Body of pancreas (tissue), 4 donors: Measurements from ENCODE around the gene VWC2L. TPM values are rescaled to one million over a fixed set of nuclear protein-coding genes. Genes with fewer than 3 reads are reported as not detected.

Experiments
- ATAC-seq: fragments of 150-250 bp; one replicate; pipeline ENCODE4 v1.9.1; 2016
- DNase-seq, 4 donors: peaks; one replicate each; pipeline ENCODE4 v3.0.0-alpha.2; 2019
- H3K27ac ChIP-seq, 4 donors: fragments of 200-600 bp; sonication (generic); 1 replicate in 3 of 4; 2 replicates in 1 of 4; pipeline versions ENCODE4 v1.5.1 to v1.6.1; 2016 to 2019; ENCODE audit warnings: mild to moderate bottlenecking in 1 of 4, mixed read lengths in 1 of 4, moderate library complexity in 1 of 4
- H3K27me3 ChIP-seq, 2 donors: fragments of 200-600 bp; sonication (generic); one replicate each; pipeline ENCODE4 v1.6.0; 2016; ENCODE audit warnings: mild to moderate bottlenecking in 1 of 2
- H3K36me3 ChIP-seq, 2 donors: fragments of 200-600 bp; sonication (generic); replicated peaks in 1 of 2; 2 replicates each; pipeline ENCODE4 v1.5.1; 2016; ENCODE audit warnings: low read depth in 2 of 2; ENCODE audit not compliant: insufficient read depth in 1 of 2
- H3K4me1 ChIP-seq: fragments of 200-600 bp; sonication (generic); one replicate; pipeline ENCODE4 v1.6.0; 2016
- H3K4me3 ChIP-seq, 2 donors: fragments of 200-600 bp; sonication (generic); 1 replicate in 1 of 2; 2 replicates in 1 of 2; pipeline ENCODE4 v1.5.1; 2016 to 2019
- H3K9me3 ChIP-seq, 3 donors: fragments of 200-600 bp; sonication (generic); 1 replicate in 2 of 3; 2 replicates in 1 of 3; pipeline ENCODE4 v1.5.1; 2016
- CTCF ChIP-seq, 7 experiments: fragments of 450-650 bp in 4 of 7; fragments of 200-600 bp in 3 of 7; sonication (generic) in 3 of 7; IDR thresholded peaks; one replicate each; pipeline ENCODE4 v1.5.1; 2016 to 2019; ENCODE audit warnings: antibody characterized with exemption in 7 of 7
- POLR2A ChIP-seq, 3 donors: fragments of 450-650 bp; IDR thresholded peaks; one replicate each; pipeline ENCODE4 v1.6.1; 2016; ENCODE audit warnings: antibody characterized with exemption in 3 of 3, mild to moderate bottlenecking in 2 of 3
- WGBS, 2 donors: methylation state at CpG; one replicate each; pipeline ENCODE4 v1.1.5; 2017; 5-methylcytosine and 5-hydroxymethylcytosine counted together
- intact Hi-C: fragments of 100-400 bp; cut with DNase I; formaldehyde crosslinking; loops from one replicate; pipeline ENCODE4 v1.15.1; 2023
- total RNA-seq, 2 donors: library from RNA; depleted of rRNA; stranded (reverse); fragments of >200 nt; gene quantifications; one replicate each; pipeline ENCODE4 v1.1.0, GENCODE V29; 2016

The VWC2L gene
- total RNA-seq, 2 donors from 2014 or later = not detected

- no peaks in the 10 kb centered on the region for H3K27me3 ChIP-seq
- WGBS, 2 donors = 9 to 22% methylated on average over 1 of the region's 1 CpG
Observed at GRCh38 chr2:214514704-214515103, 103.8 kb downstream of the VWC2L start.

GRCh38 chr2:214515111-214515510, 104.3 kb downstream of the VWC2L start:
- intact Hi-C loops = no loop called here
- Histone ChIP-seq H3K27ac (no peak overlapping the region), H3K27me3 (no peaks in the 10 kb centered on the region), H3K36me3 (no peaks in the 10 kb centered on the region), H3K9me3 (no peaks in the 10 kb centered on the region), H3K4me1 (no peaks in the 10 kb centered on the region), H3K4me3 (no peak overlapping the region)
- 24 to 36% methylated on average over 4 of the region's 4 CpGs for WGBS, 2 donors
- no peak for TF ChIP-seq POLR2A (IDR thresholded peaks at IDR 0.05)
- TF ChIP-seq CTCF (IDR thresholded peaks at IDR 0.05) = no peak
- DNase-seq = no peak
- no peak for ATAC-seq

More at GRCh38 chr2:214514704-214515103, 103.8 kb downstream of the VWC2L start:
- intact Hi-C loops = no loop called here
- no peak for TF ChIP-seq POLR2A (IDR thresholded peaks at IDR 0.05)
- TF ChIP-seq CTCF (IDR thresholded peaks at IDR 0.05) = no peak
- no peaks in the 10 kb centered on the region for H3K9me3 ChIP-seq
- ATAC-seq (no peak), DNase-seq (no peak)
- no peaks in the 10 kb centered on the region for H3K36me3 ChIP-seq
- no peak overlapping the region for H3K4me3 ChIP-seq
- no peaks in the 10 kb centered on the region for H3K4me1 ChIP-seq
- H3K27ac ChIP-seq = no peak overlapping the region

- WGBS, 2 donors = 60 to 75% methylated on average over 5 of the region's 5 CpGs
Observed at GRCh38 chr2:214519258-214519818, 108.5 kb downstream of the VWC2L start.

GRCh38 chr2:214529021-214529420, 118.2 kb downstream of the VWC2L start:
- DNase-seq (no peak), ATAC-seq (no peak)
- Histone ChIP-seq H3K4me1 (no peaks in the 10 kb centered on the region), H3K4me3 (no peak overlapping the region), H3K36me3 (no peaks in the 10 kb centered on the region), H3K27me3 (no peaks in the 10 kb centered on the region), H3K9me3 (peaks cover 0 to 4% (median 0%) of the 10 kb centered on the region in 3 donors), H3K27ac (no peak overlapping the region)
- intact Hi-C loops = no loop called here
- no peak for TF ChIP-seq CTCF (IDR thresholded peaks at IDR 0.05)
- no peak for TF ChIP-seq POLR2A (IDR thresholded peaks at IDR 0.05)
- WGBS, 2 donors = 63 to 75% methylated on average over 5 of the region's 5 CpGs

More at GRCh38 chr2:214519258-214519818, 108.5 kb downstream of the VWC2L start:
- intact Hi-C loops = no loop called here
- ATAC-seq (no peak), DNase-seq (no peak)
- Histone ChIP-seq H3K9me3 (no peaks in the 10 kb centered on the region), H3K27ac (no peak overlapping the region), H3K27me3 (no peaks in the 10 kb centered on the region), H3K4me3 (no peak overlapping the region), H3K36me3 (no peaks in the 10 kb centered on the region), H3K4me1 (no peaks in the 10 kb centered on the region)
- TF ChIP-seq POLR2A (IDR thresholded peaks at IDR 0.05) (no peak), CTCF (IDR thresholded peaks at IDR 0.05) (no peak)

GRCh38 chr2:214529514-214529913, 118.7 kb downstream of the VWC2L start:
- no peak for DNase-seq
- TF ChIP-seq POLR2A (IDR thresholded peaks at IDR 0.05) (no peak), CTCF (IDR thresholded peaks at IDR 0.05) (no peak)

More at GRCh38 chr2:214529514-214529913, 118.7 kb downstream of the VWC2L start:
- ATAC-seq = no peak
- WGBS, 2 donors = 61 to 72% methylated on average over 6 of the region's 6 CpGs
- peaks cover 0 to 4% (median 0%) of the 10 kb centered on the region in 3 donors for H3K9me3 ChIP-seq
- no peaks in the 10 kb centered on the region for H3K36me3 ChIP-seq
- intact Hi-C loops = no loop called here
- no peak overlapping the region for H3K4me3 ChIP-seq
- H3K27me3 ChIP-seq = no peaks in the 10 kb centered on the region
- H3K4me1 ChIP-seq = no peaks in the 10 kb centered on the region
- H3K27ac ChIP-seq = no peak overlapping the region
